ENCODE results near the gene CLASP1. TPM values are rescaled to one million over a fixed set of nuclear protein-coding genes. Genes with fewer than 3 reads are reported as not detected.
"Not testable (repeated sequence)": the region's sequence is repeated elsewhere in the genome, so short reads cannot be mapped to it uniquely, and the experiment has no call there.

CLASP1 gene
- total RNA-seq, 2 experiments from 2014 or later, result 64.6 to 66.5 TPM

DNA sequence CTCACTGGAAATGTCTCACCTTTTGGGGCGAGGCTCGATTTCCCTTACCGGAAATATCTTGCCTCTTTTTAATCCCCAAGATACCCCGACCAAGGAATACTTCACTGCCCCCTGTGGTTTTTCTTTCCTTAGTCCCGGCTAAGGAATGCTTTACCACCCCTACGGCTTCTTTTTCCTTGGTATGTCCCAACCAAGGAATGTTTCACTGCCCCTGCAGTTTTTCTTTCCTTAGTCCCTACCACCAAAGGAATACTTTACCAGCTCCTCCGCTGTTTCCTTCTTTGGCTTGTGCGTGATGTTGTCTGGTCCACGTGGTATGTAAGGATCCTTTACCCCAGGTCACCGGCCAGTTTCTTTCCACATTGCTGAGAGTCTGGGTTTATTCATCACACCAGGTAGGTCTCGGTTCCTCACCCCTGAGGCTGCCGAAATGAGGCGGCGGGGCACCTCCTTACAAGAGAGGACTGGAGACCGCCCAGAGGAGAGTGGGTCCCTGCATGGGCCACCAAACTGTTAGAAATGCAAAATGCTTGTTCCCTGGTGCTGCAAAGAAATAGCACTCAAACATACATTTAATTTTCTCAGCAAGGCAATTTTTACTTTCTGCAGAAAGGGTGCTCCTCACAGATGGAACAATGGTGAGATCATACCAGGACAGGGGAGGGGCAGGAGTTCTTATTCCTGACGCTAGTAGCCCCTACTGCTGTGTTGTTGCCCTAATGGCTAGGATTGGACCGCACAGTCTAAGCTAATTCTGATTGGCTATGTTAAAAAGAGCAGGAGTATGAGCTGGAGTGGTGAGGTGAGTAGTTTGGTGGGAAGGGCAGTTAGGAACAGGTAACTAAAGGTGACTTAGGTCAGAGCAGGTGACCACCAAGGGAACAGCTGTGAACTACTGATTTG, 33.4 kb upstream of the CLASP1 start:
- peaks cover 48% of the 10 kb centered on the region for H3K9me3 Mint-ChIP-seq
- CTCF ChIA-PET, result interaction anchor here (0.7 kb wide), 1 partner anchor 17 kb away, joined by 3 read pairs; no protein-coding TSS in a partner anchor
- peaks cover 9% of the 10 kb centered on the region for H3K4me1 Mint-ChIP-seq
- peaks cover 36% of the 10 kb centered on the region for H3K36me3 Mint-ChIP-seq (ENCODE audit: low read depth)
- no peak overlapping the region for H3K27ac Mint-ChIP-seq
- no peak overlapping the region for H3K4me3 Mint-ChIP-seq
- DNase-seq, result no peak
- H3K27me3 Mint-ChIP-seq, result peaks cover 6% of the 10 kb centered on the region
- POLR2A ChIA-PET, result interaction anchor here (1.4 to 1.6 kb wide), 2 partner anchors 17 kb away, joined by 4 to 8 read pairs; no protein-coding TSS in a partner anchor

DNA sequence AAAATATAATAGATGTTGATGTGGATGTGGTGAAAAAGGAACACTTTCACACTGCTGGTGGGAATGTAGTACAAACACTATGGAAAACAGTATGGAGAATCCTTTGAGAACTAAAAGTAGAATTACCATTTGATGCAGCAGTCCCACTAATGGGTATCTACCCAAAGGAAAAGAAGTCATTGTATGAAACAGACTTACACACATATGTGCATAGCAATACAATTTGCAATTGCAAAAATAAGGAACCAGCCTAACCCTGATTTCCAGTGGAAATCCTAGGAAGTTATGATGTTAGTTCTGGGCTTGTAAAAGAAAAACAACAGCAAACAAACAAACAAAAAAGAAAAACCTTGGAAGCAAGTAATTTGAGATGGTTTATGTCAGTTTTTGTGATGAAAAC, 28.6 kb upstream of the CLASP1 start:
- Mint-ChIP-seq H3K9me3 (peaks cover 53% of the 10 kb centered on the region), H3K4me3 (no peak overlapping the region), H3K27ac (no peak overlapping the region), H3K4me1 (peaks cover 7% of the 10 kb centered on the region), H3K27me3 (peaks cover 15% of the 10 kb centered on the region), H3K36me3 (ENCODE audit: low read depth) (peaks cover 23% of the 10 kb centered on the region)
- ChIA-PET CTCF (interaction anchor here (1.0 to 1.4 kb wide), 2 partner anchors 12 to 275 kb away, joined by 3 to 6 read pairs; no protein-coding TSS in a partner anchor), POLR2A (interaction anchor here (2.5 kb wide), 1 partner anchor 147 kb away, joined by 6 read pairs; the partner anchor contains the start of gene RNU4ATAC)
- no peak for DNase-seq

DNA sequence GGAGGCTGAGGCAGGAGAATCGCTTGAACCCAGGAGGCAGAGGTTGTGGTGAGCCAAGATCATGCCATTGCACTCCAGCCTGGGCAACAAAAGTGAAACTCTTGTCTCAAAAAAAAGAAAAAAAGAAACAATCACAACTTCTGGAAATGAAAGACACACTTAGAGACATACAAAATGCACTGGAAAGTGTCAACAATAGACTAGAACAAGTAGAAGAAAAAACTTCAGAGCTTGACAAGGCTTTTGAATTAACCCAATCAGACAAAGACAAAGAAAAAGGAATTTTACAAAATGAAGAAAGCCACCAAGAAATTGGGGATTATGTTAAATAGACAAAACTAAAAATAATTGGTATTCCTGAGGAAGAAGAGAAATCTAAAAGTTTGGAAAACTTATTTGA, 22.4 kb upstream of the CLASP1 start:
- H3K4me3 Mint-ChIP-seq, POLR2A ChIA-PET, H3K4me1 Mint-ChIP-seq, CTCF ChIA-PET, DNase-seq, H3K27ac Mint-ChIP-seq: not testable (repeated sequence)
- H3K36me3 Mint-ChIP-seq (ENCODE audit: low read depth), result peaks cover 31% of the 10 kb centered on the region
- H3K27me3 Mint-ChIP-seq, result peaks cover 12% of the 10 kb centered on the region
- peaks cover 45% of the 10 kb centered on the region for H3K9me3 Mint-ChIP-seq

DNA sequence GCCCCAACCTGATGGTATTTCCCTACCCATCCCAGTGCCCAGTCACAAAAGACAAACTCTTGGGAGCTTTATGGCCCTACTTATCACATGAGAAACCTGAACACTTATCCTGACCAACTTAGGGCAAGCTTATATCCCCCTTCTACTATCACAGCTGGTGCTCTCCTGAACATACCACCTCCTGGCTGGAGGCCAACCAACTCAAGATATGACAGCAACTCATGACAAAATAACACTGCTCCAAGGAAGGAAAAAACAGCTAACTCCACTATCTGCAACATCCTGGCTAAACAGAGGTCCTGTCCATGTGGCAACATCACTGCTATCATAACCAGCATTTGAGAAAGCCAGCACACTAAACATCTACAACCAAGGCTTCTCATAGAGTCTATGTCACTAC, 20.9 kb upstream of the CLASP1 start:
- no peak for DNase-seq
- H3K36me3 Mint-ChIP-seq (ENCODE audit: low read depth), result peaks cover 30% of the 10 kb centered on the region
- H3K4me1 Mint-ChIP-seq, result no peaks in the 10 kb centered on the region
- H3K27me3 Mint-ChIP-seq, result peaks cover 11% of the 10 kb centered on the region
- ChIA-PET POLR2A (interaction anchor here (0.6 to 1.8 kb wide), 2 partner anchors 39 to 140 kb away, joined by 5 to 6 read pairs; partner anchors contain the start of gene RNU4ATAC), CTCF (no interaction called here)
- H3K9me3 Mint-ChIP-seq, result peaks cover 33% of the 10 kb centered on the region
- no peak overlapping the region for H3K4me3 Mint-ChIP-seq
- H3K27ac Mint-ChIP-seq, result no peak overlapping the region

DNA sequence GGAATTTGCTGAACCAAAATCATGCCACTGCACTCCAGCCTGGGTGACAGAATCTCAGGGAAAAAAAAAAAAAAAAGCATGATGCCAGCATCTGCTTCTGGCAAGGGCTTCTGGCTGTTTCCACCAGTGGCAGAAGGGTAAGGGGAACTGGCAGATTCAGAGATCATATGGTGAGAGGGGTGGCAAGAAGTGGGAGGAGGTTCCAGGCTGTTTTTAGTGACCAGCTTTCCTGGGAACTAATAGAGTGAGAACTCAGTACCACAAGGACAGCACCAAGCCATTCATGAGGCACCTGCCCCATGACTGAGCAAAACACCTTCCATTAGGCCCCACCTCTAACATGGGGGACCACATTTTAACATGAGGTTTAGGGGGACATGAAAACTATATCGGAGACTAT, 18.4 kb upstream of the CLASP1 start:
- DNase-seq, result no peak
- ChIA-PET CTCF (no interaction called here), POLR2A (interaction anchor here (1.9 kb wide), 1 partner anchor 137 kb away, joined by 5 read pairs; the partner anchor contains the start of gene RNU4ATAC)
- H3K27ac Mint-ChIP-seq, result no peak overlapping the region
- peaks cover 4% of the 10 kb centered on the region for H3K27me3 Mint-ChIP-seq
- peaks cover 30% of the 10 kb centered on the region for H3K36me3 Mint-ChIP-seq (ENCODE audit: low read depth)
- H3K4me3 Mint-ChIP-seq, result no peak overlapping the region
- peaks cover 24% of the 10 kb centered on the region for H3K9me3 Mint-ChIP-seq
- H3K4me1 Mint-ChIP-seq, result no peaks in the 10 kb centered on the region

DNA sequence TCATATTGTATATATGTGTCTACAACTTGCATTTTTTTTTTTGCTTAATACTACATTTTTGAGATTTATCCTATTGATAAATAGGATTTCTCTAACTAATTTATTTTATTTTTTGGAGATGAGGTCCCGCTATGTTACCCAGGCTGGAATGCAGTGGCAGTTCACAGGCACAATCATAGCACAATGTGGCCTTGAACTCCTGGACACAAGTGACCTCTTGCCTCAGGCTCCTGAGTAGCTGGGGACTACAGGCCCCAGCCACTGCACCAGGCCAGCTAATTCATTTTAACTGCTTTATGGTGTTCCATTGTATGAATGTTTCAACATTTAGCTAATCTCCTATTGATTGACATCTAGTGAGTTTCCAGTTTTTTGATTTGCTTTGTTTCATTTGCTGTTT, 16.8 kb upstream of the CLASP1 start:
- peaks cover 14% of the 10 kb centered on the region for H3K9me3 Mint-ChIP-seq
- ChIA-PET POLR2A (interaction anchor here (0.6 to 1.2 kb wide), 3 partner anchors 17 to 53 kb away, joined by 3 to 4 read pairs (median 3); partner anchors contain the start of gene CLASP1), CTCF (interaction anchor here (1.0 to 2.6 kb wide), 2 partner anchors 12 to 134 kb away, joined by 3 to 6 read pairs; no protein-coding TSS in a partner anchor)
- no peak overlapping the region for H3K27ac Mint-ChIP-seq
- H3K27me3 Mint-ChIP-seq, result peaks cover 1% of the 10 kb centered on the region
- H3K4me3 Mint-ChIP-seq, result no peak overlapping the region
- no peaks in the 10 kb centered on the region for H3K4me1 Mint-ChIP-seq
- DNase-seq, result no peak
- peaks cover 33% of the 10 kb centered on the region for H3K36me3 Mint-ChIP-seq (ENCODE audit: low read depth)

DNA sequence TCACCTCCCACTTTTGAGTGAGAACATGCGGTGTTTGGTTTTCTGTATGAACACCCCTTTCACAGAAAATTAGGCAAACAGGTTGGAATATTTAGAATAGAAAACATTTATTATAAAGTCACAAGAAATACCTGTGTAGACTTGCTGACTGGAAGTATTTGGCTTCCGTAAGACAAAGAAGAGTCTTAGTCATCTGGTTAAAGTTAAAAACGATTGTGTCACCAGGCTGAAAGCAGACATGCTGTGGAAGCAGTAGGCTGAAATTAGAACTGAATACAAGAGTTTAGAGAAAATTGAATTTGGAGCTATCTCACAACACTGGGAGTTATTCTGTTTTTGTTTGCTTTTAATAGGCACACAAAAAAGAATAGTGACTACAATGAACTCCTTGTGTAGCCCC, 16.2 kb upstream of the CLASP1 start:
- no peak overlapping the region for H3K27ac Mint-ChIP-seq
- no peak overlapping the region for H3K4me3 Mint-ChIP-seq
- no peak for DNase-seq
- H3K4me1 Mint-ChIP-seq, result no peaks in the 10 kb centered on the region
- H3K27me3 Mint-ChIP-seq, result no peaks in the 10 kb centered on the region
- CTCF ChIA-PET, result interaction anchor here (1.0 to 2.6 kb wide), 2 partner anchors 13 to 134 kb away, joined by 3 to 6 read pairs; no protein-coding TSS in a partner anchor
- H3K9me3 Mint-ChIP-seq, result peaks cover 10% of the 10 kb centered on the region
- H3K36me3 Mint-ChIP-seq (ENCODE audit: low read depth), result peaks cover 30% of the 10 kb centered on the region
- POLR2A ChIA-PET, result interaction anchor here (0.6 to 1.8 kb wide), 3 partner anchors 16 to 53 kb away, joined by 3 to 4 read pairs (median 4); partner anchors contain the start of gene CLASP1

DNA sequence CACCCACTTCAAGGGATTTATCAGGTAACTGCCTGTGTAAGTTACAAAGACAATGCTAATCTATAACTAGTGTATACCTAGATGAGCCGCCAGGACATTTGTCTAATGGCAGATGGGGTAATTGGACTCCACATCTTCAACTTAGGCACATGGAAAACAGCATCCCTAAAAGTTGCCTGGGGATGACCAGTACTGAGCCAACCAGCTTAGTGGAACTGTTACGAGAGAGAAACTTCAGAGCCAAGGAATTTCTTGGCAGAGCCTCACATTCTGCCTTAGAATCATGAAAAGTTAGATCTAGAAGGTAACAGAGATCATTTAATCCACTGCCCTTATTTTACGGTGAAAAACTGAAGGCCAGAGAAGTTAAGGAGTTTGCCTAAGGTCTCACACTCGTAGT, 15.5 kb upstream of the CLASP1 start:
- no peaks in the 10 kb centered on the region for H3K27me3 Mint-ChIP-seq
- H3K4me3 Mint-ChIP-seq, result no peak overlapping the region
- H3K36me3 Mint-ChIP-seq (ENCODE audit: low read depth), result peaks cover 26% of the 10 kb centered on the region
- H3K27ac Mint-ChIP-seq, result no peak overlapping the region
- no peak for DNase-seq
- ChIA-PET CTCF (interaction anchor here (0.7 to 2.6 kb wide), 2 partner anchors 14 to 55 kb away, joined by 3 to 6 read pairs; no protein-coding TSS in a partner anchor), POLR2A (interaction anchor here (0.8 to 1.8 kb wide), 2 partner anchors 15 to 16 kb away, joined by 3 to 4 read pairs; no protein-coding TSS in a partner anchor)
- H3K9me3 Mint-ChIP-seq, result peaks cover 4% of the 10 kb centered on the region
- no peaks in the 10 kb centered on the region for H3K4me1 Mint-ChIP-seq

DNA sequence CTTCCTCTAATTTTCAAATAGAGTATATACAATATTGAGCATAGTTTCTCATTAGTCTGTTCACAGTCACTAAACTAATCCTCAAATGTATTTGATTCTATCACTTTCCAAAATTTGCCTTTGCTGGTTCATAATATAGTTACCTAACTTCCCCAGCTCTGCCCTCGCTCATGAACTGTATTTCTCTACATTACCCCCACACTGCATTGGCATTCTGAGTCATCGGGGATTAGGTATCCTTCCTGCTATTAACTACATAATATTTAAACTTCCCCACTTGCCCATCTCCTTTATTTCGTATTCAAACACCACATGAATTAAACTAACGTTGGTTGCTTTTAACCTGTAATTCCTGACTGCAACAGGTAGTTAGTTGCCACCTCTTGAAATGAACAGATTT, 14.8 kb upstream of the CLASP1 start:
- H3K27me3 Mint-ChIP-seq, result no peaks in the 10 kb centered on the region
- CTCF ChIA-PET, result interaction anchor here (0.7 kb wide), 1 partner anchor 55 kb away, joined by 3 read pairs; no protein-coding TSS in a partner anchor
- no peak overlapping the region for H3K27ac Mint-ChIP-seq
- H3K9me3 Mint-ChIP-seq, result peaks cover 4% of the 10 kb centered on the region
- H3K36me3 Mint-ChIP-seq (ENCODE audit: low read depth), result peaks cover 30% of the 10 kb centered on the region
- H3K4me3 Mint-ChIP-seq, result no peak overlapping the region
- no peaks in the 10 kb centered on the region for H3K4me1 Mint-ChIP-seq
- POLR2A ChIA-PET, result interaction anchor here (0.8 to 1.8 kb wide), 2 partner anchors 14 to 16 kb away, joined by 3 to 4 read pairs; no protein-coding TSS in a partner anchor
- no peak for DNase-seq

DNA sequence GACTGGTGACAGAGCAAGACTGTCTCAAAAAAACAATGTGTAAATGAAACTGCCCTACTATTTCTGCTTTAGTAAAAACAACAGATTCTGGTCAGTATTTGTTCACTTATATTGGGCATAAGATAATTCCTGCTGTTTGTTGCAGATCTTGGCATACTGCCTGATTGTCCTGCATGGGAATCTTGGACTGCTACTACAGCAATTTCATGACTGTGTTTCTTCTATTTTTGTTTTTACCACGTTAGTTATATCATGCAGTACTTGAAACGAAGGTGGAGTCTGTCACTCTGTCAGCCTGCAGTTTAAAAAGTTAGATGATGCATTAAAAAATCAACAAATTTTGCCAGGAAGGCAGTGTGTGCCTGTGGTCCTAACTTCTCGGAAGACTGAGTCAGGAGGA, 14.2 kb upstream of the CLASP1 start:
- ChIA-PET POLR2A (interaction anchor here (1.1 kb wide), 1 partner anchor 13 kb away, joined by 3 read pairs; no protein-coding TSS in a partner anchor), CTCF (interaction anchor here (1.2 kb wide), 1 partner anchor 13 kb away, joined by 3 read pairs; no protein-coding TSS in a partner anchor)
- H3K36me3 Mint-ChIP-seq (ENCODE audit: low read depth), result peaks cover 32% of the 10 kb centered on the region
- H3K27ac Mint-ChIP-seq, result no peak overlapping the region
- no peaks in the 10 kb centered on the region for H3K4me1 Mint-ChIP-seq
- H3K4me3 Mint-ChIP-seq, result no peak overlapping the region
- no peak for DNase-seq
- peaks cover 1% of the 10 kb centered on the region for H3K9me3 Mint-ChIP-seq
- no peaks in the 10 kb centered on the region for H3K27me3 Mint-ChIP-seq

DNA sequence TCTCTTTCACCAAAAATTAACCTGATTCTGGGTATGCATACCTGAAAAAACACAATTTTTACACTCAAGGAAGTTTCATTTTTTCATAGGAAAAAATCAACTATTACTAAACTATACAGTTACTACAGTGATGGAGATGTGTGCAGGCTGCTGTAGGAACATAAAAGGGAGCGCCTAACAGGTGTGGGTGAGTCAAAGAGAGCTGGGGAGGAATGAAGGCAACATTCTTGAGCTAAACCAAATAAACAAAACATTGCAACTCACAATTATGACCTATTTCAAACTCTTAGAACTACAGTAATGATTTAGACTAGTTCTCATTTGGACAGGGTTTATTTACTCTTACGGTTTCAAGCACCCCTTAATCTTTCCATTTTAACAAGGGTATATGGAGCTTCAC, 13.4 kb upstream of the CLASP1 start:
- DNase-seq, result no peak
- Mint-ChIP-seq H3K27me3 (no peaks in the 10 kb centered on the region), H3K36me3 (ENCODE audit: low read depth) (peaks cover 30% of the 10 kb centered on the region), H3K4me3 (no peak overlapping the region), H3K4me1 (no peaks in the 10 kb centered on the region), H3K27ac (no peak overlapping the region), H3K9me3 (no peaks in the 10 kb centered on the region)
- ChIA-PET POLR2A (interaction anchor here (1.1 kb wide), 1 partner anchor 13 kb away, joined by 3 read pairs; no protein-coding TSS in a partner anchor), CTCF (interaction anchor here (1.2 kb wide), 1 partner anchor 12 kb away, joined by 3 read pairs; no protein-coding TSS in a partner anchor)

DNA sequence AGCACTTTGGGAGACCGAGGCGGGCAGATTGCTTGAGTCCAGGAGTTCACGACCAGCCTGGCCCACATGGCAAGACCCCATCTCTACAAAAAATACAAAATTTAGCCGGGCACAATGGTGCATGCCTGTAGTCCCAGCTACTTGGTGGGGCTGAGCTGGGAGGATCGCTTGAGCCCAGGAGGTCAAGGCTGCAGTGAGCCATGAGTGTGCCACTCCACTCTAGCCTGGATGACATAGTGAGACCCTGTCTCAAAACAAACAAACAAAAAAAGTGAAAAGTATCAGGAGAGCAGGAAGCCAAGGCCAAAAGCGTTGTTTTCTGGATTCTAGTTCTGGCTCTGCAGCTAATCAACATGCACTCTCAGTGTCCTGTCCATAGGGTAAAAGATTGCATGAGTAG, 10.7 kb upstream of the CLASP1 start:
- CTCF ChIA-PET, result no interaction called here
- POLR2A ChIA-PET, result interaction anchor here (1.0 kb wide), 1 partner anchor 9 kb away, joined by 3 read pairs; no protein-coding TSS in a partner anchor
- no peaks in the 10 kb centered on the region for H3K27me3 Mint-ChIP-seq

More for the DNA sequence above, 10.7 kb upstream of the CLASP1 start:
- no peak overlapping the region for H3K27ac Mint-ChIP-seq
- DNase-seq, result no peak
- no peaks in the 10 kb centered on the region for H3K9me3 Mint-ChIP-seq
- peaks cover 26% of the 10 kb centered on the region for H3K36me3 Mint-ChIP-seq (ENCODE audit: low read depth)
- H3K4me1 Mint-ChIP-seq, result peaks cover 2% of the 10 kb centered on the region
- H3K4me3 Mint-ChIP-seq, result no peak overlapping the region

Measured in activated CD4-positive, alpha-beta memory T cell treated with anti-CD3 and anti-CD28 coated beads, Interleukin-2, amount 10 ng/mL, durations not matched to agents 7 days and 5 days (primary cell).